Measurements from ENCODE around the gene MYLK.

Gene MYLK

GRCh38 chr3:123571973-123572365 lies 312.2 kb downstream of the MYLK start:
- no peak for FAIRE-seq

- no peak for FAIRE-seq
Measured at GRCh38 chr3:123571264-123571972, 312.7 kb downstream of the MYLK start.

GRCh38 chr3:123568875-123569274 lies 315.3 kb downstream of the MYLK start:
- FAIRE-seq: no peak

GRCh38 chr3:123568034-123568433 lies 316.1 kb downstream of the MYLK start:
- FAIRE-seq: no peak

GRCh38 chr3:123564056-123564455 lies 320.1 kb downstream of the MYLK start:
- FAIRE-seq: no peak

GRCh38 chr3:123562547-123562946 lies 321.6 kb downstream of the MYLK start:
- FAIRE-seq: no peak

- FAIRE-seq: no peak
Measured at GRCh38 chr3:123561188-123561587, 322.9 kb downstream of the MYLK start.
